AG04449 (cell line): ENCODE results near the gene ACP3.

Source experiments
- CTCF ChIA-PET: fragments of 350-600 bp; formaldehyde crosslinking; extraction: SDS; loops from one replicate; lab custom pipeline; 2021; ENCODE audit warnings: antibody characterized with exemption; lab: Yijun Ruan, JAX
- POLR2A ChIA-PET: fragments of 400-600, 350-600 bp; formaldehyde crosslinking; extraction: SDS; loops from one replicate; lab custom pipeline; 2020; ENCODE audit warnings: antibody characterized with exemption, inconsistent platforms; lab: Yijun Ruan, JAX
- DNase-seq: peaks from one replicate; pipeline ENCODE4 v3.0.0-alpha.2; 2010; ENCODE audit warnings: low read depth, low spot score
- H3K4me3 ChIP-seq: 2 replicates; pipeline ENCODE4 v1.5.1; 2011; ENCODE audit warnings: low read depth, mild to moderate bottlenecking, control low read depth, low read length
- CTCF ChIP-seq: IDR thresholded peaks from one replicate; pipeline ENCODE4 v1.5.1; 2011; ENCODE audit warnings: mild to moderate bottlenecking, moderate library complexity, low read length, control low read depth, inconsistent platforms; ENCODE audit not compliant: insufficient read depth; ENCODE audit errors: missing control alignments

Gene ACP3

GRCh38 chr3:132401255-132401654 lies 84.0 kb downstream of the ACP3 start:
- H3K4me3 ChIP-seq: no peak overlapping the region
- no peak for DNase-seq
- ChIA-PET CTCF (interaction anchor here (0.8 to 7.6 kb wide), 7 partner anchors 45 to 222 kb away, joined by 3 to 171 read pairs (median 3); no protein-coding TSS in a partner anchor), POLR2A (no interaction called here)
- TF ChIP-seq CTCF: no peak

DNA sequence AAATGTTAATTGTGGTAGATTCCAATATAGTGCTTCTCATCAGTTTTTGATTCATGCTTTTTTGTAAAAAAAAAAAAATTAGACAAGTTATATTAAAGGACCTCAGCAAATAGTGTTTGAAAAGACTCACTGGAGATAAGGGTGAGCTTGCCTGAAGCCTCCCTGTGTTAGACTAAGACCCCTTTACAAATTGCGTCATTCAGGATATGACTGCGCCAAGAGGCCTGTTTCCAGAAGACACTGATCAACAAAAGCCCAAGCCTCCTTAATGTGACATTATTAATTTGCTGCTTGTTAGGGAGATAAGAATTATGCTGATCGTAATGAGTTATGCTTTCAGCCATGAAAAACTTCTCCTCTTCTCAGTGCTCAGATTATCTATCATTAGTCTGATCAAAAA lies 87.1 kb downstream of the ACP3 start:
- ChIA-PET POLR2A (no interaction called here), CTCF (interaction anchor here (1.5 to 1.6 kb wide), 2 partner anchors 52 to 153 kb away, joined by 3 to 4 read pairs; no protein-coding TSS in a partner anchor)
- TF ChIP-seq CTCF: no peak
- no peak overlapping the region for H3K4me3 ChIP-seq
- DNase-seq: no peak

- ChIA-PET CTCF (interaction anchor here (2.2 kb wide), 1 partner anchor 53 kb away, joined by 7 read pairs; no protein-coding TSS in a partner anchor), POLR2A (no interaction called here)
- DNase-seq: no peak
- H3K4me3 ChIP-seq: no peak overlapping the region
- no peak for TF ChIP-seq CTCF
These were observed 88.0 kb downstream of the ACP3 start for GRCh38 chr3:132405188-132405587.

DNA sequence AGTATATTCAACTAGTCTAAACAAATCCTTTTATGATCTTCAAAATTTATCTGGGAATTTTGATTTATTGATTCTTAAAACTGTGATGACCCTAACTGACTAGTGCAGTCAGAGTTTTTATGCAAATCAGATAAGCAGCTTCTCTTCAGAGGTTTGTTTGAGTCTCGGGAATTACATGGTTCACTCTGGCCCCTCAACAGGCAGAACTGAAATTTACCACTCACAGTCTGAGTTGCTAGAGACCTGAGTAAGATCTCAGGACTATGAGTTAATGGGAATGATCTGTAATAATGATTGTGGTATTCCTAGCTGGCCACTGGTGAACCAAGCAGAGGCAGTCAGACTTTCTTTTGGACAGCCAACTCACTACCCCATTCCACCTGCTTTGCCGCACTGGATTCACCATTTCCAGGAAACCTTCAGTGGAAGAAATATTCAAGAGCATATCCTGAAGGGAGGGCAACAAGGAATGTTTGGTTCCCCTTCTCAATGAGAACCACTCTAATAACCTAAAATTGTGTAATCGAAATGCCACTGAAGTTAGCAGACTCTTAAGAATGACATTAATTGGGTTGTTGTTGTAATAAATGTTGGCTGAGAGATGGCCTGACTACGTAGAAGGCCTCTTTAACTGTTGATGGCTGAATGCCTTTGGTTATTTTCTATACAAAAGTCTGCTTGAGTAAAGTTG lies 88.5 kb downstream of the ACP3 start:
- no peak overlapping the region for H3K4me3 ChIP-seq
- DNase-seq: no peak
- no peak for TF ChIP-seq CTCF
- CTCF ChIA-PET: interaction anchor here (2.2 kb wide), 1 partner anchor 54 kb away, joined by 7 read pairs; no protein-coding TSS in a partner anchor
- POLR2A ChIA-PET: no interaction called here

- POLR2A ChIA-PET: no interaction called here
- DNase-seq: no peak
- CTCF ChIA-PET: interaction anchor here (0.6 to 2.2 kb wide), 2 partner anchors 28 to 55 kb away, joined by 3 to 7 read pairs; no protein-coding TSS in a partner anchor
- TF ChIP-seq CTCF: no peak
- no peak overlapping the region for H3K4me3 ChIP-seq
These were observed 89.4 kb downstream of the ACP3 start for GRCh38 chr3:132406587-132406986.

GRCh38 chr3:132407025-132407424 lies 89.8 kb downstream of the ACP3 start:
- no peak for DNase-seq
- H3K4me3 ChIP-seq: no peak overlapping the region
- no peak for TF ChIP-seq CTCF
- ChIA-PET POLR2A (no interaction called here), CTCF (no interaction called here)
